HG03159 (cell line): ENCODE data around the gene INSYN1.
"Not testable (repeated sequence)": the region's sequence is repeated elsewhere in the genome, so short reads cannot be mapped to it uniquely, and the experiment has no call there.

Experiments used
- ATAC-seq: cut with Tn5 transposase; IDR thresholded peaks from one replicate; pipeline ENCODE4 v1.9.1; 2021; ENCODE audit warnings: mild to moderate bottlenecking, moderate library complexity; ENCODE audit not compliant: unreplicated experiment

The INSYN1 gene

GRCh38 chr15:73750951-73751350 is 2.2 kb downstream of the INSYN1 start:
- ATAC-seq: no peak

GRCh38 chr15:73750438-73750837 is 2.7 kb downstream of the INSYN1 start:
- no peak for ATAC-seq

GRCh38 chr15:73749971-73750370 is 3.2 kb downstream of the INSYN1 start:
- no peak for ATAC-seq

- no peak for ATAC-seq
Measured at GRCh38 chr15:73749533-73749932, 3.6 kb downstream of the INSYN1 start.

GRCh38 chr15:73748730-73749129 is 4.4 kb downstream of the INSYN1 start:
- ATAC-seq: no peak

- ATAC-seq: no peak
Measured at GRCh38 chr15:73747847-73748590, 5.1 kb downstream of the INSYN1 start.

- ATAC-seq: no peak
Measured at GRCh38 chr15:73746883-73747282, 6.3 kb downstream of the INSYN1 start.

- no peak for ATAC-seq
Measured at GRCh38 chr15:73746261-73746660, 6.9 kb downstream of the INSYN1 start.

GRCh38 chr15:73745073-73745472 is 8.1 kb downstream of the INSYN1 start:
- ATAC-seq: no peak

- ATAC-seq: no peak
Measured at GRCh38 chr15:73744293-73744692, 8.9 kb downstream of the INSYN1 start.

- ATAC-seq: no peak
Measured at GRCh38 chr15:73741321-73741836, 11.8 kb downstream of the INSYN1 start.

GRCh38 chr15:73740152-73741048 is 12.8 kb downstream of the INSYN1 start:
- no peak for ATAC-seq

GRCh38 chr15:73737535-73737934 is 15.6 kb downstream of the INSYN1 start:
- no peak for ATAC-seq

GRCh38 chr15:73732930-73733329 is 20.2 kb downstream of the INSYN1 start:
- ATAC-seq: no peak

GRCh38 chr15:73732051-73732450 is 21.1 kb downstream of the INSYN1 start:
- not testable (repeated sequence) for ATAC-seq

GRCh38 chr15:73727330-73727976 is 25.7 kb downstream of the INSYN1 start:
- ATAC-seq: no peak

GRCh38 chr15:73724212-73724611 is 28.9 kb downstream of the INSYN1 start:
- ATAC-seq: no peak

- no peak for ATAC-seq
Measured at GRCh38 chr15:73723191-73723590, 30.0 kb downstream of the INSYN1 start.

- no peak for ATAC-seq
Measured at GRCh38 chr15:73722425-73722824, 30.7 kb downstream of the INSYN1 start.

GRCh38 chr15:73718694-73719093 is 34.5 kb downstream of the INSYN1 start:
- no peak for ATAC-seq

- ATAC-seq: no peak
Measured at GRCh38 chr15:73717802-73718201, 35.3 kb downstream of the INSYN1 start.
